GM12801 (cell line): Measurements from ENCODE around the gene CCDC180.

Source experiments
- CTCF ChIP-seq: IDR thresholded peaks from one replicate; pipeline ENCODE4 v1.5.1; 2011; ENCODE audit warnings: control low read depth; ENCODE audit not compliant: insufficient read length; ENCODE audit errors: extremely low read depth

Gene CCDC180

GRCh38 chr9:97312556-97312955, 5.1 kb downstream of the CCDC180 start:
- TF ChIP-seq CTCF: no peak

- no peak for TF ChIP-seq CTCF
These were observed 5.8 kb downstream of the CCDC180 start for GRCh38 chr9:97313243-97313642.

GRCh38 chr9:97313746-97314145, 6.3 kb downstream of the CCDC180 start:
- no peak for TF ChIP-seq CTCF

GRCh38 chr9:97314503-97314902, 7.0 kb downstream of the CCDC180 start:
- no peak for TF ChIP-seq CTCF

GRCh38 chr9:97315550-97315949, 8.1 kb downstream of the CCDC180 start:
- TF ChIP-seq CTCF: no peak

GRCh38 chr9:97316904-97317303, 9.4 kb downstream of the CCDC180 start:
- TF ChIP-seq CTCF: no peak

- TF ChIP-seq CTCF: no peak
These were observed 11.0 kb downstream of the CCDC180 start for GRCh38 chr9:97318433-97318832.

GRCh38 chr9:97319395-97319794, 11.9 kb downstream of the CCDC180 start:
- TF ChIP-seq CTCF: no peak
